Endometrium (tissue), 2 donors: Measurements from ENCODE around the gene KCTD4.

ENCODE experiments used
- FAIRE-seq: peaks from 2 replicates; lab custom pipeline; 2012; peaks lifted over from hg19 to GRCh38; lab: Jason Lieb, UNC
- donor health status: control.
- donor health status: control.

The KCTD4 gene

GRCh38 chr13:45174478-45174877 lies 26.4 kb downstream of the KCTD4 start:
- FAIRE-seq: no peak

- no peak for FAIRE-seq
These were observed 32.3 kb downstream of the KCTD4 start for GRCh38 chr13:45168555-45168930.

- FAIRE-seq: no peak
These were observed 33.0 kb downstream of the KCTD4 start for GRCh38 chr13:45167611-45168554.

- no peak for FAIRE-seq
These were observed 34.0 kb downstream of the KCTD4 start for GRCh38 chr13:45166858-45167257.

- FAIRE-seq: no peak
These were observed 38.0 kb downstream of the KCTD4 start for GRCh38 chr13:45162821-45163220.

- FAIRE-seq: no peak
These were observed 38.7 kb downstream of the KCTD4 start for GRCh38 chr13:45162194-45162593.

- no peak for FAIRE-seq
These were observed 44.1 kb downstream of the KCTD4 start for GRCh38 chr13:45156565-45157361.

GRCh38 chr13:45149964-45150363 lies 50.9 kb downstream of the KCTD4 start:
- no peak for FAIRE-seq

- no peak for FAIRE-seq
These were observed 57.5 kb downstream of the KCTD4 start for GRCh38 chr13:45143346-45143751.
